ENCODE data around the gene METTL27.

DNA sequence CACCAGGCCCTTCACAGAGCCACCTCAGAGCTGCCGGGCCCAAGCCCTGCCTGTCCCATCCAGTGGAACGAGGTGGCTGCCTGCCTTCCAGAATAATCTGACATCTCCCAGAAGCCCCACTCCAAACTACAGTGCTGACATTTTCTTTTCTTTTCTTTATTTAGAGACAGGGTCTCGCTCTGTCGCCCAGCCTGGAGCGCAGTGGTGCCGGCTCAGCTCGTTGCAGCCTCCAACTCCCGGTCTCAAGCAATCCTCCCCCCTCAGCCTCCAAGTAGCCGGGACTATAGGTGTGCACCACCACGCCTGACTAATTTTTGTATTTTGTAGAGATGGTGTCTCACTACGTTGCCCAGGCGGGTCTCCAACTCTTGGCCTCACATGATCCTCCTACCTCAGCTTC is 19.0 kb upstream of the METTL27 start:
- TF ChIP-seq, protein P1, sequence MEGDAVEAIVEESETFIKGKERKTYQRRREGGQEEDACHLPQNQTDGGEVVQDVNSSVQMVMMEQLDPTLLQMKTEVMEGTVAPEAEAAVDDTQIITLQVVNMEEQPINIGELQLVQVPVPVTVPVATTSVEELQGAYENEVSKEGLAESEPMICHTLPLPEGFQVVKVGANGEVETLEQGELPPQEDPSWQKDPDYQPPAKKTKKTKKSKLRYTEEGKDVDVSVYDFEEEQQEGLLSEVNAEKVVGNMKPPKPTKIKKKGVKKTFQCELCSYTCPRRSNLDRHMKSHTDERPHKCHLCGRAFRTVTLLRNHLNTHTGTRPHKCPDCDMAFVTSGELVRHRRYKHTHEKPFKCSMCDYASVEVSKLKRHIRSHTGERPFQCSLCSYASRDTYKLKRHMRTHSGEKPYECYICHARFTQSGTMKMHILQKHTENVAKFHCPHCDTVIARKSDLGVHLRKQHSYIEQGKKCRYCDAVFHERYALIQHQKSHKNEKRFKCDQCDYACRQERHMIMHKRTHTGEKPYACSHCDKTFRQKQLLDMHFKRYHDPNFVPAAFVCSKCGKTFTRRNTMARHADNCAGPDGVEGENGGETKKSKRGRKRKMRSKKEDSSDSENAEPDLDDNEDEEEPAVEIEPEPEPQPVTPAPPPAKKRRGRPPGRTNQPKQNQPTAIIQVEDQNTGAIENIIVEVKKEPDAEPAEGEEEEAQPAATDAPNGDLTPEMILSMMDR (IDR thresholded peaks at IDR 0.05): no peak
- TF ChIP-seq POLR2AphosphoS5 (IDR thresholded peaks at IDR 0.05): no peak

Data from stomach (tissue), 4 donors.